Vagina (tissue), 2 donors: ENCODE measurements around the gene DNAAF1. TPM values are rescaled to one million over a fixed set of nuclear protein-coding genes. Genes with fewer than 3 reads are reported as not detected.

Experiments
- DNase-seq, 2 donors: peaks; one replicate each; pipeline ENCODE4 v3.0.0-alpha.2; 2017; ENCODE audit errors: extremely low spot score in 2 of 2
- H3K27ac ChIP-seq: fragments of 200-600 bp; sonication (generic); one replicate; pipeline ENCODE4 v1.5.1; 2019
- H3K27me3 ChIP-seq: fragments of 200-600 bp; sonication (generic); one replicate; pipeline ENCODE4 v1.5.1; 2019
- H3K36me3 ChIP-seq, 2 donors: fragments of 200-600 bp; sonication (generic); one replicate each; pipeline ENCODE4 v1.5.1; 2017 to 2019
- H3K4me1 ChIP-seq: fragments of 200-600 bp; sonication (generic); one replicate; pipeline ENCODE4 v1.5.1; 2019
- H3K4me3 ChIP-seq, 2 donors: fragments of 200-600 bp; sonication (generic); 1 replicate in 1 of 2; 2 replicates in 1 of 2; pipeline ENCODE4 v1.5.1; 2016 to 2019
- H3K9me3 ChIP-seq: fragments of 200-600 bp; sonication (generic); one replicate; pipeline ENCODE4 v1.5.1; 2019
- POLR2A ChIP-seq, 2 donors: fragments of 450-650 bp; IDR thresholded peaks; one replicate each; pipeline ENCODE4 v1.6.1; 2017; ENCODE audit warnings: antibody characterized with exemption in 2 of 2, mild to moderate bottlenecking in 2 of 2, moderate library complexity in 2 of 2
- POLR2AphosphoS5 ChIP-seq, 2 donors: sonication (generic); formaldehyde crosslinking; IDR thresholded peaks; one replicate each; pipeline ENCODE4 v1.9.0; 2017; ENCODE audit warnings: antibody characterized with exemption in 2 of 2, mild to moderate bottlenecking in 2 of 2, low read depth in 1 of 2; ENCODE audit not compliant: insufficient read depth in 1 of 2
- intact Hi-C: fragments of 100-400 bp; cut with DNase I; formaldehyde crosslinking; loops from one replicate; pipeline ENCODE4 v1.15.1; 2023
- total RNA-seq: library from RNA; depleted of rRNA; stranded (reverse); fragments of >200 nt; gene quantifications from one replicate; pipeline ENCODE4 v1.2.3, GENCODE V29; 2016
- TF ChIP-seq, protein P1 (sequence below), 3 experiments: fragments of 450-650 bp in 2 of 3; fragments of 200-600 bp in 1 of 3; sonication (generic) in 1 of 3; IDR thresholded peaks; one replicate each; pipeline ENCODE4 v1.5.1; 2017 to 2019; ENCODE audit warnings: antibody characterized with exemption in 3 of 3, mild to moderate bottlenecking in 2 of 3, moderate library complexity in 2 of 3

DNAAF1 gene
- total RNA-seq, 1 donor from 2014 or later = not detected

DNA sequence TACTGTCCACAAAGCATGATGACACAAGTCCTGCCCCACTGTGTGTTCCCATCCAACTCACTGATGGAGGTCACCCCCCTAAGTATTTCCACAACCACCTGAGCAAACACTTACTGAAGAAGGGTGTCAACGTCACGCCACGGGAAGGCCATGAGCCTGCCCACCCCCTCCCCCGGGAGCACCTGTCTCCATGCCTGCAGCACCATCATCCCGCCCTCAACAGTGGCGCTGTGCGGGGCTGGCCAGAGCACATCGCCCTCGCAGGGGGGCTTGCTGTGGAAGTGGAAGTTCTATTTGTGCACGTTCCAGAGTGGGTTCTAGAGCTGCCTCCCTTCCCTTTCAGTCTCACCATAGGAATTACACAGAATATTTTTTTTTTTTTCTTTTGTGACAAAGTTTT, 24.1 kb upstream of the DNAAF1 start:
- Histone ChIP-seq H3K9me3 (no peaks in the 10 kb centered on the region), H3K27ac (no peak overlapping the region), H3K4me3 (no peak overlapping the region), H3K27me3 (no peaks in the 10 kb centered on the region), H3K36me3 (peaks cover 0 to 15% of the 10 kb centered on the region in 2 donors), H3K4me1 (peaks cover 7% of the 10 kb centered on the region)
- DNase-seq = no peak
- intact Hi-C loops = no loop called here
- TF ChIP-seq POLR2AphosphoS5 (IDR thresholded peaks at IDR 0.05; ENCODE audit: insufficient read depth in 1 of 2, low read depth in 1 of 2) = no peak
- no peak for TF ChIP-seq POLR2A (IDR thresholded peaks at IDR 0.05)
- TF ChIP-seq, protein P1, sequence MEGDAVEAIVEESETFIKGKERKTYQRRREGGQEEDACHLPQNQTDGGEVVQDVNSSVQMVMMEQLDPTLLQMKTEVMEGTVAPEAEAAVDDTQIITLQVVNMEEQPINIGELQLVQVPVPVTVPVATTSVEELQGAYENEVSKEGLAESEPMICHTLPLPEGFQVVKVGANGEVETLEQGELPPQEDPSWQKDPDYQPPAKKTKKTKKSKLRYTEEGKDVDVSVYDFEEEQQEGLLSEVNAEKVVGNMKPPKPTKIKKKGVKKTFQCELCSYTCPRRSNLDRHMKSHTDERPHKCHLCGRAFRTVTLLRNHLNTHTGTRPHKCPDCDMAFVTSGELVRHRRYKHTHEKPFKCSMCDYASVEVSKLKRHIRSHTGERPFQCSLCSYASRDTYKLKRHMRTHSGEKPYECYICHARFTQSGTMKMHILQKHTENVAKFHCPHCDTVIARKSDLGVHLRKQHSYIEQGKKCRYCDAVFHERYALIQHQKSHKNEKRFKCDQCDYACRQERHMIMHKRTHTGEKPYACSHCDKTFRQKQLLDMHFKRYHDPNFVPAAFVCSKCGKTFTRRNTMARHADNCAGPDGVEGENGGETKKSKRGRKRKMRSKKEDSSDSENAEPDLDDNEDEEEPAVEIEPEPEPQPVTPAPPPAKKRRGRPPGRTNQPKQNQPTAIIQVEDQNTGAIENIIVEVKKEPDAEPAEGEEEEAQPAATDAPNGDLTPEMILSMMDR (IDR thresholded peaks at IDR 0.05) = no peak

DNA sequence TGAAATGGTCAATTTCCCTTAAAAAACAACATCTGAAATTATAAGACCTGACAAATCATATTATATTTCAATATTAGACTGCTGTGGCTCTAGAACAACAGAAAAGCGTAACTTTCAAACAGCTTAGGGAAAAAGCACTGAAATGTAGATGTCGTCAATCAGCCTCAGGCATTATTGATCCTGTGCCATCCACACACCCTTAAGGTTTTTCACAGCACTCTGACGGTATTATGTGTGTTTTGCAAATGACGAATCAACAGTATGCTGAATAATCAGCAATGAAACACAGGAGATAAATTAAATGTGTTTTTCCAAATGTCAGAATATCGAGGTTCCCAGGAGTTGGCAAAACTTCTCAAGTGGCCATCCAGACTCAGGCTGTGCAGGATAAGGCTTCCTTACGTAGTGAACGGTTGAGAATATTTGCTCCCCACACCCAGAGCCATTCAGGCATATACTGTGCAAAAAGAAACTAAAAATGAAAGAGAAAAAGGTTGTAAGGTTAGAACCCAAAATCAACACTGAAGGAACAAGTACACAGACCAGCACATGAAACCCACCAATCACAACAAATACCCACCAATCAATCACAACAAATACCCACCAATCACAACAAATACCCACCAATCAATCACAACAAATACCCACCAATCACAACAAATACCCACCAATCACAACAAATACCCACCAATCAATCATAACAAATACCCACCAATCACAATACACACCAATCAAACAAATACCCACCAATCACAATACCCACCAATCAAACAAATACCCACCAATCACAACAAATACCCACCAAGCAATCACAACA, 20.6 kb upstream of the DNAAF1 start:
- H3K9me3 ChIP-seq = no peaks in the 10 kb centered on the region
- peaks cover 0 to 24% of the 10 kb centered on the region in 2 donors for H3K36me3 ChIP-seq
- intact Hi-C loops = no loop called here
- H3K27ac ChIP-seq = no peak overlapping the region
- no peak for TF ChIP-seq POLR2AphosphoS5 (IDR thresholded peaks at IDR 0.05; ENCODE audit: insufficient read depth in 1 of 2, low read depth in 1 of 2)
- TF ChIP-seq, protein P1 (IDR thresholded peaks at IDR 0.05) = no peak
- TF ChIP-seq POLR2A (IDR thresholded peaks at IDR 0.05) = no peak
- no peak for DNase-seq
- no peaks in the 10 kb centered on the region for H3K27me3 ChIP-seq
- H3K4me3 ChIP-seq = no peak overlapping the region
- no peaks in the 10 kb centered on the region for H3K4me1 ChIP-seq

DNA sequence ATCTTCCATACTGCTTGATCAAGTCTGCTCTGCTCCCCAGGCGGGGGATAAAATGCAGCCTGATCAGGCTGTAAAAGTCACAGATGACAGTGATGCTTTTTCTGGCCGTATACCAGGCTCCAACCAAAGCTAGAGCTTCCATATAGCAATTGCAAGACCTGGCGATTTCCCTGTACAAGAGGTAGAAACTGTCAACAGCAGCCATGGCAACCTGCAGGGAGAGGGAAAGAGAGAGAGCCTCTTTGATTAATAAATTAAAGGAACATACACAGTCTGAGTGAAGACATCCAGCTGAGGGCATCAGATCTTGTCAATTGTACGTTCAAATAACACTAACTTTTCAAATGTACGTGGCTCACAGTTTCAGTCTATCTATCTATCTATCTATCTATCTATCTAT, 14.0 kb upstream of the DNAAF1 start:
- DNase-seq = no peak
- Histone ChIP-seq H3K27ac (no peak overlapping the region), H3K4me1 (no peaks in the 10 kb centered on the region), H3K27me3 (no peaks in the 10 kb centered on the region), H3K9me3 (no peaks in the 10 kb centered on the region), H3K36me3 (peaks cover 0 to 15% of the 10 kb centered on the region in 2 donors), H3K4me3 (no peak overlapping the region)
- intact Hi-C loops = no loop called here
- TF ChIP-seq, protein P1 (IDR thresholded peaks at IDR 0.05) = no peak
- TF ChIP-seq POLR2A (IDR thresholded peaks at IDR 0.05) (no peak), POLR2AphosphoS5 (IDR thresholded peaks at IDR 0.05; ENCODE audit: insufficient read depth in 1 of 2, low read depth in 1 of 2) (no peak)

DNA sequence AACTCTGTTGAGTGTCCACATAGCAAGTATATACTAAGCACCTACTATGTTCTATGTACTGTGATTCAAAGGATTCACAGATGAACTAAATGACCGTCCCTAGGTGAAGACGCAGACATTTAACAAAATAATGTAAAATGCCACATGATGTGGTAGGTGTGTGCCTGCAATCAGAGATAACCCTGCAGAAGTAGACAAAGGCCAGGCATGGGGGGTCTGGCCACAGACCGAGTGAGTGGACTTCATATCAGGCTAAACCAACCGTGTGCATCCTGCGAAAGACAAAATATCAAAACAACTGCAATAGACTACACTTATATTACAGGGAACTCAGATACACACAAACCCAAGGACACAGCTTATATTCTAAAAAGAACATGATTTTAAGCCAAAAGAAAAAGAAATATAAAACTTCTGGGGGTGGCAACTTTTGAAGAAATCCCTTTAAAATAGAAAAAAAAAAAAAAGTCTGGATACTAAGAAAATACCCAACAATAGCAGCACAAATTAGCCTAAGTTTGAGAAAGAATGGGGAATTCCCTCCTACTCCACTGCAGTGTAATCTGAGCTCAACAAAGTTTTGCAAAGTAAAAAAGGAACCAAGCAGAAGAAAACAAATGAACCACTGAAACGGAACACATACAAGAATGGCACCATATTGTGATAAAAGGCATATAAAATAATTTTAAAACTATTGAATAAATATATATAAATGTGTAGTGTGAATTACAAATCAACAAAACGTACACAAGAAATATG, 12.4 kb upstream of the DNAAF1 start:
- no peaks in the 10 kb centered on the region for H3K9me3 ChIP-seq
- H3K4me3 ChIP-seq = no peak overlapping the region
- DNase-seq = no peak
- no peaks in the 10 kb centered on the region for H3K4me1 ChIP-seq
- TF ChIP-seq POLR2A (IDR thresholded peaks at IDR 0.05) (no peak), POLR2AphosphoS5 (IDR thresholded peaks at IDR 0.05; ENCODE audit: insufficient read depth in 1 of 2, low read depth in 1 of 2) (no peak)
- TF ChIP-seq, protein P1 (IDR thresholded peaks at IDR 0.05) = no peak
- peaks cover 0 to 15% of the 10 kb centered on the region in 2 donors for H3K36me3 ChIP-seq
- intact Hi-C loops = no loop called here
- no peak overlapping the region for H3K27ac ChIP-seq
- H3K27me3 ChIP-seq = no peaks in the 10 kb centered on the region
